AG08395 (cell line): ENCODE measurements around the gene ARMC3.
"Not testable (repeated sequence)": the region's sequence is repeated elsewhere in the genome, so short reads cannot be mapped to it uniquely, and the experiment has no call there.

ENCODE experiments used
- DNase-seq: peaks from one replicate; pipeline ENCODE4 v3.0.0; 2012; ENCODE audit warnings: mixed read lengths, low spot score

The ARMC3 gene

DNA sequence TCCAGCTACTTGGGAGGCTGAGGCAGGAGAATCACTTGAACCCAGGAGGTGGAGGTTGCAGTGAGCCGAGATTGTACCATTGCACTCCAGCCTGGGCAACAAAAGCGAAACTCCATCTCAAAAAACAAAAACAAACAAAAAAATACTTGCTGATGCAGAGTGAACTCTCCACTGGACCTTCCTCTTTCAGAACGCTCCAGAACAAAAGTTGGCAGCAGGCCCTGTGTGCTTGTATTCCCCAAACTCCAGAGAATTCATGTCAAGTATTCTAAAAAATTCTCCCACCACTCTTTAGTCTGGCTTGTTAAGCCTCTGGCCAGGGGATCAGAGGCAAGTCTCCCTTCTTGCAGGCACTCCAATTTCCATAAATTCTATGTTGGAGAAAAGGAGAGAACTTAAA, 144.7 kb downstream of the ARMC3 start:
- not testable (repeated sequence) for DNase-seq

DNA sequence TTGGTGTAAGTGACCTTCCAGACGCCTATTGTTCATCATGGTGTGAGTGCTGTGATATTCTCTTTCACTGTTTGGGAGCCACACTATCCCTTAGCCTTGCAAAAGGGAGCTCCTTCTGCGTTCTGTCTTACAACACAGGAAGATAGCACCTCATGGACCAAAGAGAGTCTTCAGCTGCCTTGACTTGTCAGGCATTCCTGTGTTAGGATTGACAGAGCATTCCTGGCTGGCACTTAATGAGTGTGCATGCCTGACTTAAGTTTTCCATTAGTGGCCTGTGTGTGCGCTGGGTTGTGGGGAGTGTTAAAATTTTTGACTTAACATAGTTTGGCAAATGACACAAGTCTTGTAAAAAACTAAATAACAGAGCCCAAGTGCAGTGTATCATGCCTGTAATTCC, 145.7 kb downstream of the ARMC3 start:
- DNase-seq: no peak

DNA sequence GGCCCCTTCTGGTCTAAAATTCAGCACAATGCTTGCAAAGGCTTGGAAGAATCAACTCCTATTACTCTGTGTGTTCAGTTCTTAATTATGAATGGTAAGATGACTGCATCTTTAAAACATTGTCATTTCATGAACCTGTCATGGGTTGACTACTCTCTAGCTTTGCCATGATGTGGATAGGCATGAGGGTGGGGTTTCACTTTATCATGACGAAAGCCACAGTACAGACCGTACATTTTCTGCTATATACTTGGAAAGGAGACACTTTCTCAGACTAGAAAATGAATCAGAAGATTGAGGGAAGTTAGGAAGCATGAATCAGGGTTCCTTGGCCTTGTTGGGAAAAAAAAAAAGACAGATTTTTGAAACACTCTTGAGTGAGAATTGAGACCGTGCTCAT, 147.8 kb downstream of the ARMC3 start:
- no peak for DNase-seq

DNA sequence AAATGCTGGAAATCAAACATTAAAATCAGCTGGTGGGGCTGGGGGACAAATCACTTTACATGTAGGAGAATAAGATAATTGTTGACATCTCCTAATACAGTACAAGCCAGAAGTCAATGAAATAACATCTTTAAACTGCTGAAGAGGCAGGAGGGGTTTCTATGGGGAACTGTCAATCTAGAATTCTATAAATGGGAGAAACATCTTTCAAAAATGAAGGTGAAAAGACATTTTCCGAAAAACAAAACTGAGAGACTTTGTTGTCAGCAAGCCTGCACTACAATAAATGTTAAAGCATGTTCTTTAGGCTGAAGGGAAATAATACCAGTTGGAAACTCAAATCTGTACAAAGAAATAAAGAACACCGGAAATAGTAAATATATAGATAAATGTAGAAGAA, 150.3 kb downstream of the ARMC3 start:
- no peak for DNase-seq

DNA sequence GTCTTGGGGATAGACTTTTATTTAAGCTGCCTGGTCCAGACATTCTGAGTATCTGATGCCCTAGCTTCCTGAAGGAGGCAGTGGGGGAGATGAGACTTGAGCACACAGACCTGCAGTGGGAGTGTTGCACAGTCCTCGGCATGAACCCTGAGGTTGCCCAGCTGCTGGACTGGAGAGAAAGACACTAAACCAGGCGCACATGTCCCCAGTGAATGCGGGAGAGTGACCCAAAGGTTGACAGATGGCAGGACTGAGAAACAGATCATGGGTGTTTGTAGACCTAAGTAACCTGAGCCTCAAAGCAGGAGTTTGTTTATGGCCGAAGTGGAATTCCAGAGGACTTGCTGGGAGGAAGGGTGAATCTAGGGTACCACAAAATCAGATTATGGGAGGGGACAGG, 151.8 kb downstream of the ARMC3 start:
- DNase-seq: no peak

DNA sequence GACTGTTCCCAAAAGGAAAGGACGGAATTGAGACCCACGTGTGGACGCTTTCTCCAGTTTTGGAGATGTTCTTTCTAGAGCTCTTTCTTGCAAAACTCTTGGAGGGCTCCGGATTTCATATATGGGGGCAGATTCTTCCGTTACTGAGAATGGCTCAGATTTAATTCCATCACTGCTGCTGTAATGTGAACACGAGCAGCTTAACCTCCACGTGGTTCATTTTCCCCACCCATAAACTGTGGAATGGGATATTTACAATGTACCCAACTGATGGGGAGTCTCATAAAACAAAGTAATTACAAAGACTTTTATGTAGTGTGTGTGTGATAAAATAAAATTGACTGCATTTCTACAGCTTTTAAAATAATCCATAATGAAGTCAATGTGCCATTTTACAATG, 152.4 kb downstream of the ARMC3 start:
- no peak for DNase-seq

DNA sequence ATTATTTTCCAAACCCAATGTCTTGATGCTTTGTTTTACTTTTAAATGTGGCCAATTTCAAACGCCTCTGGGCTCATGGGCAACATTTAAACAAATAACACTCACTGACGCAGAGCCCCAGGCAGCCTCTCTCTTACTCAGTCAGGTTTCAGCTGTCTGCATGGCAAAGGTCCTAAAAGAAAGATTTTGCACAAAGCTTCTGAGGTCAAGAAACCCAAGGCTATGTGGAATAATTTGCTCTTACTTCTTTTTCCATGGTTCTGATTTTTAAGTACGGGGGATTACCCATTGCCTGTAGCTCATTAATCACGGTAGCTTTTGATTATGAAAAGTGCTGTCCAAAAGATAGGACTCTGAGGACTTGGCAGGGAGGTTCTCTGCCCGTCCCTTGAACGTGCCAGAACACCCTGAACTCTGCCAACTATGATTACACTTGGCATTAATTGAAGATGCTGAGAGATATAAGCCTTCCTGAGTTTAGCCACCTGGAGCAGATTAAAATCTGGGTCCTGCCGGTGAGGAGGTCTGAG, 153.4 kb downstream of the ARMC3 start:
- DNase-seq: no peak

DNA sequence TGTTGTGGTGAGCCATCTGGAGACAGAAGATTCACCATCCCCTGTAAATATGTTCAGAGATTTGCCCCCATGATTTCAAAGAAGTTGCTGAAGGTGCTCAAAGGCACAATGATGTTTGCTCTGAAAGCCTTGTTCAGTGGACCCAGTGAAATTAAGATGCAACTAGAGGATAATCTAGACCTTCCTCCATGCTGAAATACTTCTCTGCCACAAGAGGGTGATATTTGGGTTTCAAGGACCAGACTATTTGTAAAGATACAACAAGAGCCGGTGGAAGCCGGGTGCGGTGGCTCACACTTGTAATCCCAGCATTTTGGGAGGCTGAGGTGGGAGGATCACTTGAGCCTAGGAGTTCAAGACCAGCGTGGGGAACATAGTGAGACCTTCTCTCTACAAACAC, 154.0 kb downstream of the ARMC3 start:
- DNase-seq: no peak
